ENCODE measurements around the gene HKDC1.

The HKDC1 gene

GRCh38 chr10:69262292-69262751, 42.2 kb downstream of the HKDC1 start:
- no peak for TF ChIP-seq CTCF (IDR thresholded peaks at IDR 0.05; ENCODE audit: insufficient read depth, missing control alignments)
- FAIRE-seq (no peak), DNase-seq (ENCODE audit: insufficient read length, low spot score) (no peak)

GRCh38 chr10:69265521-69265920, 45.4 kb downstream of the HKDC1 start:
- DNase-seq (ENCODE audit: insufficient read length, low spot score) (no peak), FAIRE-seq (no peak)
- TF ChIP-seq CTCF (IDR thresholded peaks at IDR 0.05; ENCODE audit: insufficient read depth, missing control alignments), result no peak

GRCh38 chr10:69268761-69269416, 48.8 kb downstream of the HKDC1 start:
- TF ChIP-seq CTCF (IDR thresholded peaks at IDR 0.05; ENCODE audit: insufficient read depth, missing control alignments), result no peak
- FAIRE-seq (no peak), DNase-seq (ENCODE audit: insufficient read length, low spot score) (no peak)

GRCh38 chr10:69269761-69270160, 49.6 kb downstream of the HKDC1 start:
- no peak for FAIRE-seq
- no peak for DNase-seq (ENCODE audit: insufficient read length, low spot score)
- no peak for TF ChIP-seq CTCF (IDR thresholded peaks at IDR 0.05; ENCODE audit: insufficient read depth, missing control alignments)

GRCh38 chr10:69270990-69271389, 50.9 kb downstream of the HKDC1 start:
- DNase-seq (ENCODE audit: insufficient read length, low spot score) (no peak), FAIRE-seq (no peak)
- no peak for TF ChIP-seq CTCF (IDR thresholded peaks at IDR 0.05; ENCODE audit: insufficient read depth, missing control alignments)

GRCh38 chr10:69272624-69273023, 52.5 kb downstream of the HKDC1 start:
- no peak for TF ChIP-seq CTCF (IDR thresholded peaks at IDR 0.05; ENCODE audit: insufficient read depth, missing control alignments)
- FAIRE-seq (no peak), DNase-seq (ENCODE audit: insufficient read length, low spot score) (no peak)

GRCh38 chr10:69275444-69275843, 55.3 kb downstream of the HKDC1 start:
- no peak for TF ChIP-seq CTCF (IDR thresholded peaks at IDR 0.05; ENCODE audit: insufficient read depth, missing control alignments)
- DNase-seq (ENCODE audit: insufficient read length, low spot score), result no peak
- FAIRE-seq, result no peak

All from D721Med (cell line).